Loucy (cell line): Measurements from ENCODE around the gene PRIMA1.

Experiments
- EZH2phosphoT487 ChIP-seq: fragments of 200-600 bp; IDR thresholded peaks from 2 replicates; pipeline ENCODE4 v1.6.1; 2018; ENCODE audit warnings: antibody characterized with exemption, mild to moderate bottlenecking, moderate library complexity, borderline replicate concordance
- TF ChIP-seq, protein P1 (sequence below): fragments of 200-600 bp; sonication (generic); conservative IDR thresholded peaks from 2 replicates; pipeline ENCODE4 v1.5.1; 2014; ENCODE audit warnings: mild to moderate bottlenecking, antibody characterized with exemption, low read length

DNA sequence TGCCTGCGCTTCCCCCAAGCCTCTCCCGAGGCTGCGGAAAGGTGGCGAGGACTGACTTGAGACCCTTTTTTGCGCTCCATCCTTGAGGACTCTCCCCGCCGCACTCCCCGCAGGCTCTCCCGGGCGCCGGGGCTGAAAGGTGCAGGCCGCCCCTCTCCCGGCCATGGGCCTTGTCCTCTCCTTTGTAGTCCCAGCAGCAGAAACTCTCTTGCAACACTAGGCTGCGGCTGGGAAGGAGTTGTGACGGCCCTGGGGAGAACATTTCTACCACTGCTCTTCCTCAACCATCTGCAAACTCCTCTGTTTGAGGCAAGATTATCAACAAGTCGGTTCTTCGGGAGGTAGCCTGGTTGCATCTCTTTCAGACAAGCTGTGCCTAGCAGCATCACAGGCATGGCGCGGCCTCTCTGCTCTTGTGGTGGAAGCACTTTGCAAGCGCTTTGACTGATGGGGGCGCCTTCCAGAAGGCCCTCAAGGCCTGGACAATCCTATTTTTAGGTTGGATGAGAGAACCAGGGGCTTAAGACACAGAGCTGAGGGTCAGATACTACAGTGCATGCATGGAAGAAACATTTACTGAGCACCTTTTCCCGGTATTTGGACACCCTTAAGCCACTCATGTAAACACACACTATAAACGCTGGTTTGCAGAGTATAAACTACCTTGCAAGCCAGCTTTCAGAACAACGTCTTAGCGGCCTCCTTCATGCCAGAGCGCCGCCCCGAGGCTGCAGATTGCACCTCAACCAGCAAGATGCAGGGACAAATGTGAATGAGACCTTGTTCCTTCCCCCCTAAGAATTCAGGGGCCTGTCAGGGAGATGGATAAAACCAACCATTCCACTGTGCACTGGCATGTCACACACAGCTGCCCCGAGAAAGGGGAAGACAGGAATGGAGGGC is 1.2 kb upstream of the PRIMA1 start:
- TF ChIP-seq, protein P1, sequence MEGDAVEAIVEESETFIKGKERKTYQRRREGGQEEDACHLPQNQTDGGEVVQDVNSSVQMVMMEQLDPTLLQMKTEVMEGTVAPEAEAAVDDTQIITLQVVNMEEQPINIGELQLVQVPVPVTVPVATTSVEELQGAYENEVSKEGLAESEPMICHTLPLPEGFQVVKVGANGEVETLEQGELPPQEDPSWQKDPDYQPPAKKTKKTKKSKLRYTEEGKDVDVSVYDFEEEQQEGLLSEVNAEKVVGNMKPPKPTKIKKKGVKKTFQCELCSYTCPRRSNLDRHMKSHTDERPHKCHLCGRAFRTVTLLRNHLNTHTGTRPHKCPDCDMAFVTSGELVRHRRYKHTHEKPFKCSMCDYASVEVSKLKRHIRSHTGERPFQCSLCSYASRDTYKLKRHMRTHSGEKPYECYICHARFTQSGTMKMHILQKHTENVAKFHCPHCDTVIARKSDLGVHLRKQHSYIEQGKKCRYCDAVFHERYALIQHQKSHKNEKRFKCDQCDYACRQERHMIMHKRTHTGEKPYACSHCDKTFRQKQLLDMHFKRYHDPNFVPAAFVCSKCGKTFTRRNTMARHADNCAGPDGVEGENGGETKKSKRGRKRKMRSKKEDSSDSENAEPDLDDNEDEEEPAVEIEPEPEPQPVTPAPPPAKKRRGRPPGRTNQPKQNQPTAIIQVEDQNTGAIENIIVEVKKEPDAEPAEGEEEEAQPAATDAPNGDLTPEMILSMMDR: no peak
- TF ChIP-seq EZH2phosphoT487: no peak
